Neuronal stem cell (in vitro differentiated cells): ENCODE measurements around the gene TMEM271.

ENCODE experiments used
- DNase-seq: peaks from one replicate; pipeline ENCODE4 v3.0.0-alpha.2; 2013; ENCODE audit warnings: low spot score
- H2AFZ ChIP-seq: one replicate; pipeline ENCODE4 v1.6.1; 2013; ENCODE audit warnings: mild to moderate bottlenecking, low read length, inconsistent platforms
- H2AK5ac ChIP-seq: 2 replicates; pipeline ENCODE4 v1.6.1; 2013; ENCODE audit warnings: low read depth, mild to moderate bottlenecking, inconsistent platforms, low read length, moderate library complexity, mixed read lengths
- H2BK120ac ChIP-seq: 2 replicates; pipeline ENCODE4 v1.6.1; 2013; ENCODE audit warnings: low read depth, mild to moderate bottlenecking, inconsistent platforms, low read length, moderate library complexity, mixed read lengths
- H2BK12ac ChIP-seq: one replicate; pipeline ENCODE4 v1.6.1; 2013; ENCODE audit warnings: low read length, inconsistent platforms
- H2BK15ac ChIP-seq: 2 replicates; pipeline ENCODE4 v1.6.1; 2013; ENCODE audit warnings: mild to moderate bottlenecking, low read length, inconsistent platforms, mixed read lengths
- H2BK5ac ChIP-seq: one replicate; pipeline ENCODE4 v1.6.1; 2013; ENCODE audit warnings: inconsistent platforms, mild to moderate bottlenecking, low read length, moderate library complexity
- H3K14ac ChIP-seq: one replicate; pipeline ENCODE4 v1.6.1; 2013; ENCODE audit warnings: low read length, inconsistent platforms
- H3K18ac ChIP-seq: 2 replicates; pipeline ENCODE4 v1.6.1; 2013; ENCODE audit warnings: low read length, inconsistent platforms
- H3K23ac ChIP-seq: 2 replicates; pipeline ENCODE4 v1.6.1; 2013; ENCODE audit warnings: low read depth, mild to moderate bottlenecking, mixed read lengths, low read length, inconsistent platforms; ENCODE audit not compliant: poor library complexity
- H3K27ac ChIP-seq: replicated peaks from 3 replicates; pipeline ENCODE4 v1.5.1; 2013; ENCODE audit warnings: low read length, inconsistent platforms
- H3K27me3 ChIP-seq, 3 experiments: 2 replicates each; pipeline ENCODE4 v1.6.1; 2013; ENCODE audit warnings: low read length in 3 of 3, mild to moderate bottlenecking in 2 of 3, inconsistent platforms in 1 of 3, low read depth in 1 of 3, mixed read lengths in 1 of 3, moderate library complexity in 1 of 3; ENCODE audit not compliant: control insufficient read depth in 3 of 3, insufficient read depth in 3 of 3
- H3K36me3 ChIP-seq, 2 donors: replicated peaks in 1 of 2; 2 replicates each; pipeline ENCODE4 v1.6.1; 2013; ENCODE audit warnings: low read length in 2 of 2; ENCODE audit not compliant: control insufficient read depth in 2 of 2, insufficient read depth in 2 of 2
- H3K4ac ChIP-seq: 2 replicates; pipeline ENCODE4 v1.6.1; 2013; ENCODE audit warnings: inconsistent platforms, mild to moderate bottlenecking, low read length, moderate library complexity
- H3K4me1 ChIP-seq, 2 donors: 1 replicate in 1 of 2; 2 replicates in 1 of 2; pipeline ENCODE4 v1.6.1; 2013; ENCODE audit warnings: low read length in 2 of 2, low read depth in 1 of 2; ENCODE audit not compliant: control insufficient read depth in 2 of 2, insufficient read depth in 1 of 2
- H3K4me2 ChIP-seq: one replicate; pipeline ENCODE4 v1.6.1; 2013; ENCODE audit warnings: mild to moderate bottlenecking, low read length, inconsistent platforms; ENCODE audit not compliant: insufficient read depth, poor library complexity, severe bottlenecking
- H3K4me3 ChIP-seq, 2 donors: 2 replicates each; pipeline ENCODE4 v1.5.1; 2013; ENCODE audit warnings: low read length in 2 of 2, mild to moderate bottlenecking in 2 of 2, inconsistent platforms in 1 of 2, moderate library complexity in 1 of 2
- H3K79me1 ChIP-seq: one replicate; pipeline ENCODE4 v1.6.1; 2013; ENCODE audit warnings: low read depth, mild to moderate bottlenecking, inconsistent platforms, low read length, moderate library complexity
- H3K9ac ChIP-seq: one replicate; pipeline ENCODE4 v1.6.1; 2013; ENCODE audit warnings: mild to moderate bottlenecking, low read depth, low read length, inconsistent platforms; ENCODE audit not compliant: poor library complexity
- H3K9me3 ChIP-seq, 2 donors: replicated peaks in 1 of 2; 2 replicates each; pipeline versions ENCODE3 to v1.6.1; 2013; ENCODE audit warnings: low read length in 2 of 2, mild to moderate bottlenecking in 2 of 2, inconsistent platforms in 1 of 2, low read depth in 1 of 2, mixed read lengths in 1 of 2, moderate library complexity in 1 of 2; ENCODE audit not compliant: control insufficient read depth in 2 of 2, insufficient read depth in 1 of 2
- H4K8ac ChIP-seq: one replicate; pipeline ENCODE4 v1.6.1; 2013; ENCODE audit warnings: low read depth, mild to moderate bottlenecking, inconsistent platforms, low read length, moderate library complexity
- H4K91ac ChIP-seq: one replicate; pipeline ENCODE4 v1.6.1; 2013; ENCODE audit warnings: low read length, low read depth, mild to moderate bottlenecking, inconsistent platforms; ENCODE audit not compliant: poor library complexity
- WGBS, 2 donors: extraction: QIAGEN DNeasy Blood & Tissue Kit; methylation state at CpG; one replicate each; pipeline ENCODE4 v1.1.7; 2013; ENCODE audit warnings: missing lambda C conversion rate in 2 of 2, mixed read lengths in 1 of 2; ENCODE audit not compliant: insufficient read length in 2 of 2, insufficient replicate concordance in 1 of 2; ENCODE audit errors: extremely low coverage in 2 of 2; 5-methylcytosine and 5-hydroxymethylcytosine counted together

TMEM271 gene

GRCh38 chr4:589219-589963, 13.3 kb upstream of the TMEM271 start:
- Histone ChIP-seq H3K9ac (no peak overlapping the region), H2AFZ (no peak overlapping the region), H3K9me3 (peaks cover 0 to 3% of the 10 kb centered on the region in 2 donors), H2BK12ac (no peak overlapping the region), H3K4me1 (peaks cover 0 to 1% of the 10 kb centered on the region in 2 donors), H3K27me3 (no peaks in the 10 kb centered on the region), H3K23ac (no peak overlapping the region), H2AK5ac (no peak overlapping the region), H3K4ac (no peak overlapping the region), H3K27ac (no peak overlapping the region), H2BK5ac (no peak overlapping the region), H3K4me2 (no peak overlapping the region), H3K4me3 (no peak overlapping the region), H4K91ac (no peak overlapping the region), H2BK15ac (no peak overlapping the region), H3K79me1 (no peaks in the 10 kb centered on the region), H3K14ac (no peak overlapping the region), H3K36me3 (no peaks in the 10 kb centered on the region), H2BK120ac (no peak overlapping the region), H3K18ac (no peak overlapping the region), H4K8ac (no peak overlapping the region)
- no peak for DNase-seq
- no CpG with 5 or more reads among the region's 16 CpGs for WGBS, 2 donors

GRCh38 chr4:588351-588849, 12.3 kb upstream of the TMEM271 start:
- Histone ChIP-seq H3K9me3 (peaks cover 0 to under 1% of the 10 kb centered on the region in 2 donors), H3K4me3 (no peak overlapping the region), H4K8ac (no peak overlapping the region), H2BK5ac (no peak overlapping the region), H3K18ac (no peak overlapping the region), H3K27ac (no peak overlapping the region), H2BK15ac (no peak overlapping the region), H3K27me3 (no peaks in the 10 kb centered on the region), H3K9ac (no peak overlapping the region), H3K4me1 (peaks cover 0 to 1% of the 10 kb centered on the region in 2 donors), H2BK12ac (peak overlapping the region; percentile 22), H2BK120ac (no peak overlapping the region), H4K91ac (no peak overlapping the region), H3K4ac (no peak overlapping the region), H2AK5ac (no peak overlapping the region), H3K14ac (no peak overlapping the region), H3K79me1 (no peaks in the 10 kb centered on the region), H3K23ac (no peak overlapping the region), H3K36me3 (no peaks in the 10 kb centered on the region), H3K4me2 (no peak overlapping the region), H2AFZ (no peak overlapping the region)
- WGBS, 2 donors, result no CpG with 5 or more reads among the region's 36 CpGs
- DNase-seq, result no peak

GRCh38 chr4:587671-588350, 11.7 kb upstream of the TMEM271 start:
- no peak for DNase-seq
- no peak overlapping the region for H2AK5ac ChIP-seq
- no peak overlapping the region for H2BK120ac ChIP-seq
- no peaks in the 10 kb centered on the region for H3K79me1 ChIP-seq
- H3K27me3 ChIP-seq, result no peaks in the 10 kb centered on the region
- H3K4me3 ChIP-seq, result no peak overlapping the region
- H2AFZ ChIP-seq, result no peak overlapping the region
- no peak overlapping the region for H2BK5ac ChIP-seq
- no peak overlapping the region for H4K8ac ChIP-seq
- no peak overlapping the region for H3K4me2 ChIP-seq
- peak overlapping the region; percentile 39 for H3K23ac ChIP-seq
- peak overlapping the region; percentile 22 for H2BK12ac ChIP-seq
- no peak overlapping the region for H3K14ac ChIP-seq
- no peak overlapping the region for H3K18ac ChIP-seq
- H3K36me3 ChIP-seq, result no peaks in the 10 kb centered on the region
- H3K9ac ChIP-seq, result no peak overlapping the region
- no peaks in the 10 kb centered on the region for H3K4me1 ChIP-seq
- no peak overlapping the region for H3K27ac ChIP-seq
- H4K91ac ChIP-seq, result no peak overlapping the region
- WGBS, 2 donors, result no CpG with 5 or more reads among the region's 25 CpGs
- no peak overlapping the region for H2BK15ac ChIP-seq
- H3K9me3 ChIP-seq, result no peaks in the 10 kb centered on the region
- no peak overlapping the region for H3K4ac ChIP-seq

- Histone ChIP-seq H3K27me3 (peaks cover 3 to 15% (median 8%) of the 10 kb centered on the region in 3 experiments), H3K9ac (no peak overlapping the region), H3K4me1 (no peaks in the 10 kb centered on the region), H3K9me3 (no peaks in the 10 kb centered on the region), H4K8ac (no peak overlapping the region), H2AFZ (no peak overlapping the region), H3K14ac (no peak overlapping the region), H2BK5ac (no peak overlapping the region), H2AK5ac (no peak overlapping the region), H3K27ac (no peak overlapping the region), H2BK12ac (no peak overlapping the region), H2BK120ac (no peak overlapping the region), H2BK15ac (no peak overlapping the region), H3K79me1 (no peaks in the 10 kb centered on the region), H3K4ac (no peak overlapping the region), H3K18ac (no peak overlapping the region), H4K91ac (no peak overlapping the region), H3K23ac (no peak overlapping the region), H3K36me3 (no peaks in the 10 kb centered on the region), H3K4me2 (no peak overlapping the region), H3K4me3 (no peak overlapping the region)
- no CpG with 5 or more reads among the region's 2 CpGs for WGBS, 2 donors
- DNase-seq, result no peak
These were observed 7.7 kb upstream of the TMEM271 start for GRCh38 chr4:583820-584219.
